GM12892 (cell line): Measurements from ENCODE around the gene MX1.
A peak's percentile ranks its signal among the peaks of the same experiment; 100 is the strongest.

ENCODE experiments used
- POLR2A ChIP-seq: IDR thresholded peaks from 2 replicates; pipeline ENCODE4 v1.6.1; 2011; ENCODE audit warnings: low read depth, low read length, control low read depth
- POLR2AphosphoS5 ChIP-seq: IDR thresholded peaks from 2 replicates; pipeline ENCODE4 v1.6.1; 2011; ENCODE audit warnings: low read depth, low read length, control low read depth
- TAF1 ChIP-seq: IDR thresholded peaks from 2 replicates; pipeline ENCODE4 v1.6.1; 2011; ENCODE audit warnings: low read depth, mild to moderate bottlenecking, control low read depth, low read length, borderline replicate concordance

DNA sequence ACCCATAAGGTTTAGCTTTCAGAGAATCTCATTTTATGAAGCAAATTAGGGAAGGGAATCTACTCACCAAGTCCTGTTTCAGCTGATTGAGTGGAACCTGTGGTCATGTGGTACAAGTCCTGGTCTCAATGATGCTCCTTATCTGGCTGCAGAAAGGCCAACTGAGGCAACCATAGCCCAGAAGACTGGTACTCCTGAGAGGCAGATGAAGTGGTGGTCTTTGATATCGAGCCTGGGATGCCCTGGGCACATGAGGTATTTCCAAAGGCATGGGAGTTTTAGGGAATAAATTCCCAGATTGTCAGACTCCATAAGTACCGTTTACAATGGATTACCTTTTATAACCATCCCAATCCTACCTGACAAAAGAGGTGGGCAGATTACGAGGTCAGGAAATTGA is 3.3 kb downstream of the MX1 start:
- TF ChIP-seq POLR2A: peak; percentile 49; the same call in 1 of the 2 replicates
- TF ChIP-seq POLR2AphosphoS5: peak; percentile 56; the same call in 1 of the 2 replicates
- TF ChIP-seq TAF1: no peak
